ENCODE measurements around the gene NDC1. TPM values are rescaled to one million over a fixed set of nuclear protein-coding genes. Genes with fewer than 3 reads are reported as not detected.
"Not testable (repeated sequence)": the region's sequence is repeated elsewhere in the genome, so short reads cannot be mapped to it uniquely, and the experiment has no call there.

Gene NDC1, protein sequence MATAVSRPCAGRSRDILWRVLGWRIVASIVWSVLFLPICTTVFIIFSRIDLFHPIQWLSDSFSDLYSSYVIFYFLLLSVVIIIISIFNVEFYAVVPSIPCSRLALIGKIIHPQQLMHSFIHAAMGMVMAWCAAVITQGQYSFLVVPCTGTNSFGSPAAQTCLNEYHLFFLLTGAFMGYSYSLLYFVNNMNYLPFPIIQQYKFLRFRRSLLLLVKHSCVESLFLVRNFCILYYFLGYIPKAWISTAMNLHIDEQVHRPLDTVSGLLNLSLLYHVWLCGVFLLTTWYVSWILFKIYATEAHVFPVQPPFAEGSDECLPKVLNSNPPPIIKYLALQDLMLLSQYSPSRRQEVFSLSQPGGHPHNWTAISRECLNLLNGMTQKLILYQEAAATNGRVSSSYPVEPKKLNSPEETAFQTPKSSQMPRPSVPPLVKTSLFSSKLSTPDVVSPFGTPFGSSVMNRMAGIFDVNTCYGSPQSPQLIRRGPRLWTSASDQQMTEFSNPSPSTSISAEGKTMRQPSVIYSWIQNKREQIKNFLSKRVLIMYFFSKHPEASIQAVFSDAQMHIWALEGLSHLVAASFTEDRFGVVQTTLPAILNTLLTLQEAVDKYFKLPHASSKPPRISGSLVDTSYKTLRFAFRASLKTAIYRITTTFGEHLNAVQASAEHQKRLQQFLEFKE
- total RNA-seq: 5.6 TPM
- long read RNA-seq, full-length matches to known transcripts: 9 of 13 reads
- long read RNA-seq, partial matches to known transcripts: 2 of 13 reads
- long read RNA-seq, other reads (novel, unspliced or antisense): 2 of 13 reads

DNA sequence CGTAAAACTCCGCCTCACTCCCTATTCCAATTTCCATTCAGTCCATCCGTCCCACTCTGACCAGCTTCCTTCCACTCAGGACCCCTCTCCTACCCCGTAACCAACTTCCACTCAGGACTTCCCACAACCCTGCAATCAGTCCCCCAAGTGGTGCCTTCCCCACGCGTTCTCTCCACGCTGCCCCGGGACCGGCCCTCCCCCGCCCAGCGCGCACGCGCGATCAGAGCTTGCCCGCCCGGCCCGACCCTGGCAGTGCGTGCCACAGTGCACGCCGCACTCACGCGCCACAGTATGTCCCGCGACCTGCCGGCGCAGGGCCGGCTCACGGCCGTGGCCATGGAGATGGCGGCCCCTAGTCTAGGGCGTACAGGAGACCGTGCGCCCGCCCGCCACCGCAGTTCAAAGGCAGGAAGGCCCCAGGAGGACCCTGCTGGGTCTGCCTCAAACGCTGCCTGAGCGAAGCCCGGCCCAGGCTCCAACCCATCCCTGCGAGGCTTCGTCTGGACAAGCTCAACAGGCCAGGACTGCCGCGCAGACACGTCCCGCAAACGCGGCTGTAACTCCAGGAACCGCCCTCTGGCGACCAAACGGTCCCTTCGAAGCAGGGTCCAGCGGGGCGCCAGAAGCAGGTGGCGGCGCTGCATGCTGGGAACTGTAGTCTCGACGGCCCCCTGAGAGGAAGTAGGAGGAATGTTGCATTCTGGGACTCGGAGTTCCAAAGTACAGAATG, at the start of gene NDC1:
Gene NDC1, minus strand, starts transcription at position 373 of the 730 bp plus-strand sequence. Its CDS starts 35 bp downstream, at position 338.
- ATAC-seq (ENCODE audit: poor library complexity) (peak; percentile 98), DNase-seq (peak; percentile 93)
- intact Hi-C loops (cut with DNase I): no loop called here

DNA sequence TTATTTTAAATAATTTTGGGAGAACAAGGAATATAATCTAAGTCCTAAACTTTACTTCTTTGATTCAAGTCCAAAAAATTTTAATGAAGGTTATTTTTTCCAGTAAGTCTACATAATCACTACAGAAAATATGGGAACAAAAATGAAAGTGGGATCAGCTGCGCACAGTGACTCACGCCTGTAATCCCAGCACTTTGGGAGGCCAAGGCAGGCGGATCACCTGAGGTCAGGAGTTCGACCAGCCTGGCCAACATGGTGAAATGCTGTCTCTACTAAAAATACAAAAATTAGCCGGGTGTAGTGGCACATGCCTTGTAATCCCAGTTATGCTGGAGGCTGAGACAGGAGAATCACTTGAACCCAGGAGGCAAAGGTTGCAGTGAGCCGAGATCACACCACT, 45.5 kb upstream of the NDC1 start:
- intact Hi-C loops (cut with DNase I); ATAC-seq (ENCODE audit: poor library complexity); DNase-seq: not testable (repeated sequence)

DNA sequence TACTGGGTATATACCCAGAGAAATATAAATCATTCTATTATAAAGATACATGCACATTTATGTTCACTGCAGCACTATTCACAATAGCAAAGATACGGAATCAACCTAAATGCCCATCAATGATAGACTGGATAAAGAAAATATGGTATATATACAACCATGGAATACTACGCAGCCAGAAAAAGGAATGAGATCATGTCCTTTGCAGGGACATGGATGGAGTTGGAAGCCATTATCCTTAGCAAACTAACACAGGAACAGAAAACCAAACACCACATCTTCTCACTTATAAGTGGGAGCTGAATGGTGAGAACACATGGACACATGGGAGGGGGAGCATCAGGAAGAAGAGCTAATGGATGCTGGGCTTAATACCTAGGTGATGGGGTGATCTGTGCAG, 43.8 kb upstream of the NDC1 start:
- DNase-seq; intact Hi-C loops (cut with DNase I); ATAC-seq (ENCODE audit: poor library complexity): not testable (repeated sequence)

DNA sequence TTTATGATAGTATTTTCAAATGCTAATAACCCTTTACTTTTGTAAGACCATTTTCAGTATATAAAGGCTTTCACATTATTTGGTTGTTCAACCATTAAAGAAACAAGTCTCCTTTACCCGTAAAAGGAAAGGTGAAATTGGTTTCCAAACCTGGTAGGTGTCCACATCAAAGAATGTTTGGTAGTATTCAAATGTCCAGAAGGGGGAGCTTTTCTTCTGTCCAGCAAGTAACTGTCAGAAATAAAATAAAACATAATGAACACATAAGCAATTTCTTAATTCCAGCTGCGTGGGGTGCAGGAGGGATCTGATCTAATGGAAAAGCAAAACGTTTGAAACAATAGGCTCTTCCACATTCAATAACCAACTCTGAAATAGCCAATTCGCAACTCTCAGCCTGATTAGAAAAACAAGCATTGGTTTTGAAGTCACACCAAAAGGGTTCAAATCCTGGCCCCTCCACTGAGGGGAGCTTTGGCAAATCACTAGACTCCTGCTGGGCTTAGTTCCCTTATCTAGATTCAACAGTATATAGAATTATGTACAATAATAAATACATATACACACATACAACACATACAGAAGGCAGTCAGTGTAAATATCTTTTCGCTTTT, 40.5 kb upstream of the NDC1 start:
- ATAC-seq (ENCODE audit: poor library complexity) (no peak), DNase-seq (no peak)
- intact Hi-C loops (cut with DNase I): no loop called here

DNA sequence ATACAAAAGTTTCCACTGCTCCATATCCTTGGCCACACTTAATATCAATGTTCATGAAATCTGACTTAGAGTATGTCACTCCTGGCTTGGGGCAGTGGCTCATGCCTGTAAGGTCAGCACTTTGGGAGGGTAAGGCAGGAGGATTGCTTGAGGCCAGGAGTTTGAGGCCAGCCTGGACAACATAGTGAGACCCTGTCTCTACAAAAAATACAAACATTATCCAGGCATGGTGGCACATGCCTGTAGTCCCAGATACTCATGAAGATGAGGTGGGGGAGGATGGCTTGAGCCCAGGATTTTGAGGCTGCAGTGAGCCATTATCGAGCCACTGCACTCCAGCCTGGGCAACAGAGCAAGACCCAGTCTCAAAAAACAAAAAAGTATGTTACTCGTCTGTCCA, 37.1 kb upstream of the NDC1 start:
- DNase-seq; ATAC-seq (ENCODE audit: poor library complexity); intact Hi-C loops (cut with DNase I): not testable (repeated sequence)

DNA sequence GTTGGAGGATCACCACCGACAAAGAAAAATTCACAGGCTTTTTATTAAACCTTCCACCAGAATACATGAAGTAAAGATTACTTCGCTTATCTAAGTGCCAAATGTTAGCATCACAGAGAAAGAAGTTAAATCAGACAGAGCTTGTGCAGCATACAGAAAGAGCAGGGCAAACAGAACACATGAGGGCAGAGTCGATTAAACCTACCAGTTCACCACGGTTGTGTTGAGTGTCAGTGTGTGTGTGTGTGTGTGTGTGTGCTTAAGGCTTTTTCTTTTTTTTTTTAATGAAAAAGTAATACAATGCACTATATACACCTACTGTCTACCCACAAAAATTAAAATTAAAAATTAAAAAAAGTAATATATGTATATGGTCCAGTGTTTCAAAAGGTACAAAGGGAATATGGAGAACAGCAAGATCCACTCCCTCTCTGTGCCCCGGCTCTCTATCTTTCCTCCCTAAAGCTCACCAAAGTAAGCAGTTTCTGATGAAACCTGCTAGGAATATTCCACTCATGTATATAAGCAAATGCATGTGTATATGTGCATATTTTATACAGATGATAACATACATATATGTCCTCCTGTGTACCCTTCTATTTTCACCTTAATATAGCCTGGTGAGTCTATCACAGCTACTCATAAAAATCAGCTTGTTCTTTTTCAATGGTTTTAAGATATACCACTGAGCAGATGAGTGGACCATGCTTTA, 33.8 kb upstream of the NDC1 start:
- intact Hi-C loops (cut with DNase I): no loop called here
- ATAC-seq (ENCODE audit: poor library complexity) (no peak), DNase-seq (no peak)

DNA sequence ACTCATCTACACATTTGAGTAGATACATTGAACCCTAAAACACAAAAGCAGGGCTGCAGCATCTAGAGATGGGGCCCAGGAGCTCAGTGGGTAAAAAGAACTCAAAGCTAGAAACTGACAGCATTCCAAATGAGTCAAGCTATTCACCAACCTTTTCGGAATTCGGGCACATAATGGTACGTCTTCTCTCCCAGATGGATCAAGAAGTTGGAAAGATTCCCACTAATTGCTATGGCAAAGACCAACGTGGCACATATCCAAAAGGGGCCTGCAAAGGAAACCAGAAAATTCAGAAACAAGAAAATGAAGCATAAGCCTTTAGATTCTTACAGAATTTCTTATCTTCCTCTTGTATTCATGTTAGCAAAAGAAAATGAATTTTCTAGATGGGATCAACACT, 33.1 kb upstream of the NDC1 start:
- intact Hi-C loops (cut with DNase I): no loop called here
- DNase-seq (no peak), ATAC-seq (ENCODE audit: poor library complexity) (no peak)

DNA sequence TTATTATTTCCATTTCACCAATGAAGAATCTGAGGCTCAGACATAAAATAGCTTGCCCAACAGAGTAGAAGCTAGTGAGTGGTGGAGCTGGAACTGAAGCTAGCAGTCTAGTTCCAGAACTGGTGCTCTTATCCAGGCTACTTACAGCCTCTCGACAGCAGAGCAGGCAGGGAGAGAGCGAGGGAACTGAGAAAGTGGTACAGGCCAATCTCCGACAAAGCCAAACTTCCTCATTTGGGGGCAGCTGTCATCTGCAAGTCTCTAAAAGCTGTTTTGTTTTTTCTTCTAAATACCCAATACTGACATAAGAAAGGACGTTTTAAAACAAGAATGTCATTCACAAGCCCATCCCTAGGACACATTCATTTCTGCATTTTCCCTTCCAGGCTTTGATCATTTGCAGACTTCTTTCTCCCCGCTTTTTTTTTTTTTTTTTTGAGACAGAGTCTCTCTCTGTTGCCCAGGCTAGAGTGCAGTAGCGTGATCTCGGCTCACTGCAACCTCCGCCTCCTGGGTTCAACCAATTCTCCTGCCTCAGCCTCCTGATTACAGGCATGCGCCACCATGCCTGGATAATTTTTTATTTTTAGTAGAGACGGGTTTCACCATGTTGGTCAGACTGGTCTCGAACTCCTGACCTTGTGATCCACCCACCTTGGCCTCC, 31.5 kb upstream of the NDC1 start:
- ATAC-seq (ENCODE audit: poor library complexity): no peak
- no peak for DNase-seq
- intact Hi-C loops (cut with DNase I): loop anchor here (5.0 kb wide), 1 partner anchor 98 kb away; no protein-coding TSS in a partner anchor

DNA sequence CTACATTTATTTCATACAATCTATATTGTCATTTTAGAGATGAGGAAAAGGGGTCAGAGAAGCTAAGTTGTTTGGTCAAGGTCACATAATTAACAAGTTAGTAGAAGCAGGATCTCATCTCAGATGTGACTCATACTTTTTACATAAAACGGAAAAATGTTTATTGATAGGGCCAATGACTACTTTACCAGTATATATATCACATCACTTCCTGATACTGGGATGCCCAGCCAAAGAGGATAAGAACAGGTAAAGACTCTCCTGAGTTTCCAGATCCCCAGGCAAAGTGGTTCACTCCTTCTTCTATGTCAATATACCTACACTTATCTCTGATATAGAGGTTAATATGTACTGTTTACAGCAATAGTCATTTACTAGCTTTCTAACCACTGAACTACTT, 30.5 kb upstream of the NDC1 start:
- ATAC-seq (ENCODE audit: poor library complexity) (no peak), DNase-seq (no peak)
- intact Hi-C loops (cut with DNase I): loop anchor here (5.0 kb wide), 1 partner anchor 99 kb away; no protein-coding TSS in a partner anchor

DNA sequence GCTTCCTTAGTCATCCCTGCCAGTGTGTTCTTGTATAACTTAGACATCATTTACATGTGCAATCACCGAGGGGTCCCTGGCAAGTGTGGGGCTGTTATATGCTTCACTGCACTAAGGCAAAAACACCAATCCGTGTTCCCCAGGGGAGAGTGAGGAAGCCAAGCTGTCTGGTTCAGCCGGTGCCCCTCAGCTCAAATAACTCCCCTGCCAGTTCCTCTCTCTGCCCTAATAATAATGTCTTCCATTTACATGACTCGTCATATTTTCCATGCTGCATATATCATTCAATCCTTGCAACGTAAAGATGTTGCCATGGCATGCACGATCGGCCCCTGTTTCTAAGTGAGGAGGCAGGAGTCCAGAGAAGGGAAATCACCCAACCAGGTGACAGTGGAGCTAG, 24.4 kb upstream of the NDC1 start:
- DNase-seq (no peak), ATAC-seq (ENCODE audit: poor library complexity) (no peak)
- intact Hi-C loops (cut with DNase I): no loop called here

DNA sequence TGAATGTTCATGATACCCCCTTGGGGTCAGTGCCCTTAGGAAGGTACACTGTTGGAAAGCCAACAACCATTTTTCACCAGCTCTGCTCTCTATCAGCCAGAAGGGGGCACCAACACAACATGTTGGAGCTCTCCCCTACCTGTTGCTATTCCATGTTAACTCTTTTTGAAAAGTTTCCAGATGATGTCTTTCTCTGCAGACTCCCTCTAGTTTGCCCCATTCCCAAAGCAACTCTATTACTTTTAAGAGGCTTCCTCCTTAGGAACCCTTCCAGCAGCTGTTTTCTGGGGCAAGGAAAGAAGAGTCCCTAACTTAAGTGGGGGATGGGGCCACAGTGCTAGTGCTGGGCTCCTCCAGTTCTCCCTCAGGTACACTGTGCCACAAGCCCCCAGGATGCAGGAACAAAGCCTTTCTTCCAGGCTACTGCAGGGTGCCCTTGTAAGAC, 22.9 kb upstream of the NDC1 start:
- intact Hi-C loops (cut with DNase I): no loop called here
- no peak for DNase-seq
- ATAC-seq (ENCODE audit: poor library complexity): peak; percentile 59

DNA sequence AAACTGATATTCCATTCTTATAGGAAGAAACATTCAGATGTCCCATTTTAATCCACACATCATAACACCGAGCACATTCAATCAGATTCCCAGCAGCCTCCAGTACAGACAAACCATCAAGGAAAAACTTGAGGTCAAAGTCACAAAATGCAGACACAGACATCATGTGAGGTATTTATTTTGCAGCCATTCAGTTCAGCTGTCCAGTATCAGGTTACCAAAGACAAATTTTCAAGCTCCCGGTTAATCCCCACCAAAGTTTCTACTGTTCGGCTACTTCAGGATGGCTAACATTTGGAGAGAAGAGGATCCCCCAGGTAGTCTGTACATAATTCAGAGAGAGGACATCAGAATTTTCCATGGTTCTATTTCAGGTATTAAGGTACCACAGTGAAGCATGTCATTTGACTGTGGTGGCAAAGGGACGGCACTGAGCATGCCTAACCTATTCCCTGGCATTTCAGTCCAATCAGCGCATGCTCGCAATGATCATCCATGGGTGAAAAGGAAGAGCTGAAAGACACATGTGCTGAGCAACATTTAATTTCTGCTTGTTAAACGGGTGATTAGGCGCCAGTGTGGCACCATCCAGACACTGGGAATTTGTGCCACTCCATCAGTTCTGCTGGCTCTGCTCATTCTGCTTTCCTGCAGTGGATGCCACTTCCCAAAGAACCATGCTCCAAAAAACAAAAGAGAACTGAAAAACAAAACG, 13.6 kb upstream of the NDC1 start:
- no peak for DNase-seq
- ATAC-seq (ENCODE audit: poor library complexity): no peak
- intact Hi-C loops (cut with DNase I): no loop called here

DNA sequence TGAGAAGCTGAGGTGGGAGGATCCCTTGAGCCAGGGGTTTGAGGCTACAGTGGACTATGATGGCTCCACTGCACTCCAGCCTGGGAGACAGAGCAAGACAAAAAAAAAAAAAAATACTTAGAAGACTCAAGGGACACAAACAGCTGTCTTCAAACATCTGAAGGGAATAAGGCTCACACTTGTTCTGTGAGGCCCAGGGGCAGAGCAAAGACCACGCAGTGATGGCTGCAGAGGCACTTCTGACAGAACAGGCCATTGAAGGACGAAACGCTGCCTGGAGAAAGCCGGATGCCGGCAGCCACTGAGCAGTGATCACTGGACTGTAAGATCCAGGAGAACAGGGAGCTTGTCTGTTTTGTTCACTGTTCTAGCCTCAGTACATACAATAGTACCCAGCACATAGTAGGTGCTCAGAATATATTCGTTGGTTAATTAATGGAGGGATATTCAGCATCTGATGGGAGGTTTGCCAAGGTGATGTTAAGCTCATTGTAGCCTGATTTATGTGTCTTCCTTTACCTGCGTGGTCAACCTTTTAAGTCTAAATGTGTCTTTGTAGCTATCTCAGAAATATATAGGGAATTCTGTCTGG, 12.1 kb upstream of the NDC1 start:
- ATAC-seq (ENCODE audit: poor library complexity): no peak
- intact Hi-C loops (cut with DNase I): no loop called here
- DNase-seq: no peak

DNA sequence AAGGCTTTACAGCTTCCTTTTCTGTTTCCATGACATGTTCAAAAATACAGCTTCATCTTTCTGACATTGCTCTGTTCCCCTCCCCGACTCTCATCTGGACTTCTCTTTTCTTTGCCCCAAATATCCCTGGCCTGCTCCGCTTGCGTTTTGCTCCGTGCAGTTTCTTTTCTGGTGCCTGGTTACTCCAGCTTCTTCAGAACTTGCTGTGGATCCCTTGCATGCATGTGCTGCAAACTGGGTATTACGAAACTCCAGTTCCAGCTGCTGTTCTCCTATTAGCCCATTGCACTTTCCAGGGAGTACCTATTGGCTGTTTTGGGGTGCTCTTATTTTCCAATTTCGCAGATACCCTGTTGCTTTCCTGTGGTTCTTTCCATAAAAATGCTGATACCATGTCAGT, 9.9 kb upstream of the NDC1 start:
- intact Hi-C loops (cut with DNase I): no loop called here
- DNase-seq: no peak
- no peak for ATAC-seq (ENCODE audit: poor library complexity)

DNA sequence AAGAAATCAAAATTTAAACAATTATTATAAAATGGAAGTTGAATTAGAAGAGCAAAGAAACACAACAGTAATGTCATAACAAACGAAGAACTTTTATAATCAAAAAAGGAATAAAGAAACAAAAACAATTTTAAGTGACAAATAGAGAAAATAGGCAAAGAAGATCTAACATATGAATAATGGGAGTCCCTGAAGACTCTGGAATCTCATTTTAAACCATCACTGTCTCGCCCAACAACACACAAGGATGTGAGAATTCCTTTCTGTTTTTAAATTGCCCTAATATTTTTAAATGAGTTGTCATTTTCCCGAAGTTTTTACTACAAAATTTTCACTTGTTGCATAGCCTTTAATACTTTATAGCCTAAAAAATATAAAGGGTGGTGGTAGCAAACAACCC, 4.3 kb upstream of the NDC1 start:
- ATAC-seq (ENCODE audit: poor library complexity) (no peak), DNase-seq (no peak)
- intact Hi-C loops (cut with DNase I): no loop called here

DNA sequence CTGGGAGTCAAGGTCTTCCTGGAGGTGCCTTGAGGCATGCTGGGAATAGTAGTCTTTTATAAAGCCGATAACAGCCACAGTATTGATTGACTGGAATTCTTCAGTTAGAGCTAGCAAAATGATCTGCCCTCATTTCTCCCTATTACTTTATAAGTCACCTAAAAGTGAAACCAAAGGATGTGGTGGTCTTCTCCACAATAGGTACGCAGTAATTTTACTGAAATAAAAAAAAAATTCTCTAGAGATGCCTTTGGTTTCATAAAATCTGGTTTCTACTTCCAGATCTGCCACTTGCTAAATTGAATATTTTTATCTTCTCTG, 518 bp upstream of the NDC1 start:
- ATAC-seq (ENCODE audit: poor library complexity): no peak
- intact Hi-C loops (cut with DNase I): no loop called here
- no peak for DNase-seq

DNA sequence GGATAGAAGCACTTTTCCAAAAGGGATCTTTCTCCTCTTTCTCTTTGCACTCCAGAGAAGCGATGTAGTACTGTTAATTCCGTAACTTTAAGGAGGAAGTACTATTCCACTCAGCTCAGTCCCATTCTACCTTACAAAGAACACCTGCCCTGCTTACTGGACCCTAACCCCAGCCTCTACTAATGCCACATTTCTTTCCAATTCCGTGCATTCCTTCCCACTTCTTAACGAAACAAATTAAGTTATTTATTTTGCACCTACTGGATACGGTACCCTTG, 511 bp downstream of the NDC1 start:
- DNase-seq (no peak), ATAC-seq (ENCODE audit: poor library complexity) (no peak)
- intact Hi-C loops (cut with DNase I): no loop called here

Measured in Right ventricle myocardium superior (tissue), 1 donor.